GM19035 (cell line): ENCODE results near the gene AZI2.

ENCODE experiments used
- ATAC-seq: cut with Tn5 transposase; IDR thresholded peaks from one replicate; pipeline ENCODE4 v1.9.1; 2021; ENCODE audit not compliant: unreplicated experiment

Gene AZI2

GRCh38 chr3:28301688-28302087, 46.9 kb downstream of the AZI2 start:
- no peak for ATAC-seq

DNA sequence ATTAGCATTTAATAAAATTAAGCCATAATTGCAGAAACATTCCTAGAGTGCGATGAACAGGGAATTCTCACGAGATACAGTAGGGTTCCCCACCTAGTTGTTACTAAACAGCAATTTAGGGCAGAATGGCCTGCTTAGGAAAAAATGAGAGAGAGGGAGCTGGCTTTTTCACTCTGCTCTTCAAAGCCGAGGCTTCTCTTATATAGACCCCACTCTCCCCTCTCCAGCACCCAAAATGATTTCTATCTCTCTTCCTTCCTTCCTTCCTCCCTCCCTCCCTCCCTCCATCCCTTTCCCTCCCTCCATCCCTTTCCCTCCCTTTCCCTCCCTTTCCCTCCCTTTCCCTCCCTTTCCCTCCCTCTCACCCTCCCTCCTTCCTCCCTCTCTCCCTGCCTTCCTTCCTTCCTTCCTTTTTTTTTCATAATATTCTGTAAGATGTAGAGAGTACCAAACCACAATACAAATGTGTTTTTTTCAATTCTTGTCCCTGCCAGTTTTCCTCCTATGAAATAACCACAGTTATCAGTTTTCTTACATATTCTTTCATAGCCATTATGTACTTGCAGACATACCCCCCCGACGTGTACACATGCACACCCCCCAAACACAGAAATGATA, 48.2 kb downstream of the AZI2 start:
- no peak for ATAC-seq

DNA sequence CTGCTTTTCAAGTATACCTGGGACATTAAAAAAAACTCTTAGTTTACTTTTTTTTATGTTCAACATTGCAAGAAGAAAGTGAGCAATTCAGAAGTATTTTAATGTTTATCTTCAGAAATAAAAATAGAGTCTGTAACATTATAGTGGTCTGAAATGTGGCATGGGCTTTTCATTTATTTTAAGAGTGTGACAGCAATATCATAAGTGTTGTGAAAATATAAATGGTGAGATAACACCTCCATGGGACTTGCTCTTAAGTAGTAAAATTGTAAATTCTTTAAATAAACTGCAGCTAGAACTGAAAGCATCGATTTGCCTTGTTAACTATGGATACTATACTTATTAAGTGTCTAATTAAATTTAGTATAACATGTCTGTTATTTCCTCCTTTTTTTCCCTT, 48.9 kb downstream of the AZI2 start:
- no peak for ATAC-seq

- no peak for ATAC-seq
Measured at GRCh38 chr3:28295898-28296490, 52.6 kb downstream of the AZI2 start.

DNA sequence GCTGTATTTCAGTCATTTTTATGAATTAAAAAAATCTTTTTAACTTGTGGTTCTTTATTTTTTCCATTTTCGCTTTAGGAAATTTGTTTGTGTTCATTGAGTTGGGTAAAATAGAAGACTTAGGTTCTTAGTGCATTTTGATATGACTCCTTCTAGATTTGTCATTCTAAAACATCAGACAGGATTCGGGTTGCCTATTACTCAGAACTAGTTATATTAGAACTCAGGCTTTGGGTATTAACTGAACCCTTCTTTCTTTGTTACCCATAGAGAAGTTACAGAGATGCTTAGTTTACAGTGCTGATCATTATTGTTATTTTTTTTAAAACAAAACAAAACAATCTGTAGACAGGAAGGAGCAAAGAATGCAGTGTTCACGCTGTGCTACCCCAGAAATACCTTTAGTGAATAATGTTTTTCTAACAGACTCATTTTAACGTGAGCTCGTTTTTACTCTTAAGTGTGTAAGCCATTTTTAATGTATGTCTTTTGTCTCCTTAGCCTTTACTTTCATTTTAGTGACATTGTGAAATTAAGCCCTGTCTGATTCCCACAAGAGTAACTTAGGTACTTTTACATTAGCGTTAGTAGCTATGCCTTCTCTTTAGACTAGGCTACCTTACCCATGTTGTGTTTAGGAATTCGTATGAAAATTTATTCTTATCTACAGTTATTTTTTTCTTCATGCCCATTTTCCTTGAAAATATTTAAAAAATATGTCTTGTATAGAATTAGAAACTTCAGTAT, 53.8 kb downstream of the AZI2 start:
- no peak for ATAC-seq

- ATAC-seq: no peak
Measured at GRCh38 chr3:28292622-28293021, 56.0 kb downstream of the AZI2 start.

DNA sequence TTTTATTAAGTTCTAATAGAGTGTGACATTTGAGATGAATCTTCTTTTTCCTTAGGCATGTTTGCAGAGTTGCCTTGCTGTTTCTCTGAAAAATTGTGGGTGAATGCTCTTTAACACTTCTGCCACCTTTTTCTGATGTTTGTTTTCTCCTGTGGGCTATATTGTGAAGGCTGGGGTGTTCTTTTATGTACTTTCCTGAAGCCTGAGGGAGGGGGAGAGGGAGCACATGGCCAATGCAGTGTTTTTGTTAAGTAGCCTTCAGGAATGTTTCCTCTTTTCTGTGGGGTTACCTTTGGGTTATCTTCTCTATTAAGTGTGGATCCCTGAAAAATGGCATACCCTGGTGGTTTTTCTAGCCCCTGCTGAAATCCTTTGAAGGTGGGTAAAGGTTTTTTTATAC, 57.0 kb downstream of the AZI2 start:
- ATAC-seq: no peak

- ATAC-seq: no peak
Measured at GRCh38 chr3:28290863-28291300, 57.7 kb downstream of the AZI2 start.

- no peak for ATAC-seq
Measured at GRCh38 chr3:28287046-28287445, 61.6 kb downstream of the AZI2 start.

DNA sequence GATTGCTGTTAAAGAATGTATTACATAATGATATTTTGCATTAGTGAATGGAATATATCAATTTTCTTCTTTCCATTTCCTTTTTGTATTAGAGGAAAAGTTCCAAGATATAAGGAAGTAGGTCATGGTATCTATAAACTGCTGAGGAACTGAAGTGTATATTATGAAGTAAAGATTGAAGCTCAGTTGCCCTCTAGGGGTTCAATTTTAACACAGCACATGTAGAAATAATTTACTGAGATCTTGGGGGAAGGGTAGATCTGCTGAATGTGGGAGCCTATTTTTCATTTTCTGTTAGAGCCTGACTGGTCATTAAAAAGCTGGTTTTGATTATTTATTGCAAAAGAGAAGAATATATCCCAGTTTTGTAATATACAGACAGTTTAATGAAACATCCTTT, 62.0 kb downstream of the AZI2 start:
- ATAC-seq: peak; percentile 77

- ATAC-seq: no peak
Measured at GRCh38 chr3:28280781-28281180, 67.8 kb downstream of the AZI2 start.

- no peak for ATAC-seq
Measured at GRCh38 chr3:28279770-28280169, 68.9 kb downstream of the AZI2 start.

- ATAC-seq: no peak
Measured at GRCh38 chr3:28278918-28279317, 69.7 kb downstream of the AZI2 start.

DNA sequence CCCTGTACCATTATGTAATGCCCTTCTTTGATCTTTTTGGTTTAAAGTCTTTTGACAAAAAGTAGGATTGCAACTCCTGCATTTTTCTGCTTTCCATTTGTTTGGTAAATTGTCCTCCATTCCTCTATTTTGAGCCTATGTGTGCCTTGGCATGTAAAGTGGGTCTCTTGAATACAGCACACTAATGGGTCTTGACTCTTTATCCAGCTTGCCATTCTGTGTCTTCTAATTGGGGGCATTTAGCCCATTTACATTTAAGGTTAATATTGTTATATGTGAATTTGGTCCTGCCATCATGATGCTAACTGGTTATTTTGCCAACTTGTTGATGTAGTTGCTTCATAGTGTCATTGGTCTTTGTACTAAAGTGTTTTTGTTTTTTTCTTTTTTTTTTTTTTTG, 74.8 kb downstream of the AZI2 start:
- no peak for ATAC-seq
